ENCODE results near the gene PTRH1. TPM values are rescaled to one million over a fixed set of nuclear protein-coding genes. Genes with fewer than 3 reads are reported as not detected.

The PTRH1 gene
- total RNA-seq, 1 donor from 2014 or later = 7.3 TPM

GRCh38 chr9:127741831-127742434 lies 26.5 kb upstream of the PTRH1 start:
- DNase-seq = peak; percentile 43

- no peak for DNase-seq
Measured at GRCh38 chr9:127739614-127740330, 24.3 kb upstream of the PTRH1 start.

- DNase-seq = no peak
Measured at GRCh38 chr9:127738666-127739065, 23.2 kb upstream of the PTRH1 start.

GRCh38 chr9:127735530-127736185 lies 20.2 kb upstream of the PTRH1 start:
- DNase-seq = no peak

GRCh38 chr9:127734747-127735529 lies 19.5 kb upstream of the PTRH1 start, which contains the start of gene TOR2A:
Gene TOR2A, minus strand, starts transcription at chr9:127735294. Its CDS starts 24 bp downstream, at chr9:127735270.
- peak; percentile 99 for DNase-seq

DNA sequence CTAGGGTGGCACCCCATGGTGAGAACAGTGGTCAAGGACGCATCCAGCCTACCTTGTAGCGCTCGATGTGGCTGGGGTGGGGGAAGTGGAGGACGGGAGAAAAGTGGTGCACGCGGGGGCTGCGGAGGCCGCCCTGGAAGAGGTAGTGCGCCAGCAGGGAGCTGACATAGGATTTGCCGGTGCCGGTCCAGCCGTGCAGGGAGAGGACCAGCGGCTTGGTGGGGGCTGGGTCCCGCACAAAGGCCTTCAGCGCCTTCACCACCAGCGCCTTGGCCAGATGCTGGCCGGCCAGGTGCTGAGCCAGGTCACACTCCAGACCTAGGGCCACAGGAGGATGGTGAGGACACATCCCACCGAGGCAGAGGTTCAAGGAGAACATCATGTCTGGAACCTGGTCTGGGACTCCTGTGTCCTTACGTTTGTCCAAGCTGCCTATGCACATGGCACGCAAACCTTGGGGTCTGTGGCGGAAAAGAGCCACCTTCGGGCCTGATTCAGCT lies 18.8 kb upstream of the PTRH1 start:
- DNase-seq = no peak

GRCh38 chr9:127733614-127734013 lies 18.2 kb upstream of the PTRH1 start:
- DNase-seq = no peak

DNA sequence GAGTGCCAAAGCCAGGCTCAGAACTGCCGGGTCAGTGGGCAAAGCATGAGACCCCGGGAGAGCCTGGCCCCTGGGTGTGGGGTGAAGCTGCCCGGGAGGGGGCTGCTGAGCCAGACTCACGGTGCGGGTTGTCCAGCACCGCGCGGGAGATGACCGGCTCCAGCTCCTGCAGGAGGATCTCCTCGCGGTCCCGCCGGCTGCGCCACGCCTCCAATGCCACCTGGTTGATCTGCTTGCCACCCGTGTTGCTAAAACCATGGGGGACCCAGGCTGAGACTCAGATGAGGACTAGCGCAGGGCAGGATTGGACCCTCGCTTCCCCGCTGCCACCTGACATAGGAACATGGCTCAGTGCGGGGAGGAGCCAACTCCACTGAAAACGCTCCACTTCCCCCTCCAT lies 17.0 kb upstream of the PTRH1 start:
- DNase-seq = no peak

DNA sequence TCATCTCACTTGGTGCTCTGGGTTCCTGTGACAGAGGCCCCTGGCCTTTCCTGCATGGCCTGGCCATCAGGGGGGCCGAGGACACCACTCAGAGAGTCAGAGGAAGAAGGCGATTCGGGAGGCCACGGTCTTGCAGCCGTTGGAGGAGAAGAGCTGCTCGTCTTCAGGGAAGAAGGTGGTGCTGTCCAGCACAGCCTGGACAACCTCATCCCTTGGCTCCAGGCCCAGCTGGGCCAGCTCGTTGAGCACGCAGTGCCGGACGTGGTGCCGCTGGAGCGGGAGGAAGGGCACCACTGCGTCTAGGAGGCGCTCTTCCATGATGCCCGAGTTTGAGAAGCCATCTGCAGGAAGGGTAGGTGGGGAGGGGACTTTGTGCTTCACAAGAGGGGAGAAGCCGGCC lies 16.5 kb upstream of the PTRH1 start:
- no peak for DNase-seq

- DNase-seq = no peak
Measured at GRCh38 chr9:127730799-127731410, 15.4 kb upstream of the PTRH1 start.

DNA sequence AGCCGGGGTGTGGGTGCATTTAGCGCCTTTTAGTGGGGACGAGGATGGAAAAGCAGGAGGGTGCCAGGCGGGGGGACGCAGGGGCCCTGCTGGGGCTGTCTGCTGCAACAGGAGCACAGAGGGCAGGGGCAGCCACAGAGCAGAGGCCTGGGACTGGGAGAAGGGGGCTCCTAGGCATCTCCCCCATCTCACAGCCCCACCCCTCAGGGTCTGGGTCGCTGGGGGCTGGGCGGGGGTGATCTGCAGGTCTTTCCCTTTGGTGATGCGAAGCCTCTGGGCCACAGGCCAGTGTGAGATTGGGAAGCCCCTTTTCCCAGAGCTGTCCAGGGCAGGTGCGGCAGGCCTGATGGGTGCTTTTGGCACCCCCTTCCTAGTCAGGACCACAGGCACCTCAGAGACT lies 14.8 kb upstream of the PTRH1 start:
- DNase-seq = no peak

GRCh38 chr9:127729522-127730256 lies 14.2 kb upstream of the PTRH1 start:
- DNase-seq = no peak

GRCh38 chr9:127728808-127729207 lies 13.3 kb upstream of the PTRH1 start:
- DNase-seq = no peak

- DNase-seq = no peak
Measured at GRCh38 chr9:127726871-127727270, 11.4 kb upstream of the PTRH1 start.

GRCh38 chr9:127724012-127724411 lies 8.5 kb upstream of the PTRH1 start:
- DNase-seq = no peak

- DNase-seq = no peak
Measured at GRCh38 chr9:127723444-127723843, 8.0 kb upstream of the PTRH1 start.

DNA sequence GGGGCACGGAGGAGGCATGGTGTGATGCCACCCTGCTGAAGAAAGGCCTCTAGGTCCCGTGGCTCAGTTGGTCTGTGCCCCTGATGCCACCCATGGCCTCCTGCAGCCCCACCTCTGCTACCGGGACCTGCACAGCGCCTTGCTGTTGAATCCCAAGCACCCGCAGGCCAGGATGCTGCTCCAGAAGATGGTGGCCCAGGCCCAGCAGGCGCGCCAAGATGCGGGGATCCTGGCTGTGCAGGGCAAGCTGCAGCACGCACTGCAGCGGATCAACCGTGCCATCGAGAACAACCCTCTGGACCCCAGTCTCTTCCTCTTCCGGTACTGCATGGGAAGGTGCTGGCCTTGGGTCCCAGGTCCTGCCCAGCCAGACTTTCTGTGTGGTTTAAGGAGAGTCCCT lies 7.5 kb upstream of the PTRH1 start:
- no peak for DNase-seq

- DNase-seq = no peak
Measured at GRCh38 chr9:127722055-127722745, 6.7 kb upstream of the PTRH1 start.

- no peak for DNase-seq
Measured at GRCh38 chr9:127721391-127721821, 5.9 kb upstream of the PTRH1 start.

DNA sequence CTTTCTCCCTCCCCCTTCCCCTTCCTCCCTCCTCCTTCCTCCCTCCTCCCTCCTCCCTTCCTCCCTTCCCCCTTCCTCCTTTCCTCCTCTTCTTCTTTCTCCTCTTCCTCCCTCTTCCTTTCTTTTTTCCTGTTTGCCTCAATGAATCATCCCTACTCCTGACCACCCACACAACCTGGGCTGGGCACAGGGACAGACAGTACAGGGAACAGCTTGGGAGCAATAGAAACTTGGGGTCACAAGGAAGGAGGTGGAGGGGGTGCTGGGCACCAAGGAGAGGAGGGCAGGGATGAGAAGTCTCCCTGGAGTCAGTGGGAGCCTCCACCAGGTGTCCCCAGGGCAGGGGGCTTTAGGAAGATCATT lies 5.4 kb upstream of the PTRH1 start:
- no peak for DNase-seq
